GM21390 (cell line): ENCODE measurements around the gene ZNF611.
"Not testable (repeated sequence)": the region's sequence is repeated elsewhere in the genome, so short reads cannot be mapped to it uniquely, and the experiment has no call there.

Experiments
- ATAC-seq: cut with Tn5 transposase; IDR thresholded peaks from one replicate; pipeline ENCODE4 v1.9.1; 2021; ENCODE audit not compliant: unreplicated experiment

Gene ZNF611

DNA sequence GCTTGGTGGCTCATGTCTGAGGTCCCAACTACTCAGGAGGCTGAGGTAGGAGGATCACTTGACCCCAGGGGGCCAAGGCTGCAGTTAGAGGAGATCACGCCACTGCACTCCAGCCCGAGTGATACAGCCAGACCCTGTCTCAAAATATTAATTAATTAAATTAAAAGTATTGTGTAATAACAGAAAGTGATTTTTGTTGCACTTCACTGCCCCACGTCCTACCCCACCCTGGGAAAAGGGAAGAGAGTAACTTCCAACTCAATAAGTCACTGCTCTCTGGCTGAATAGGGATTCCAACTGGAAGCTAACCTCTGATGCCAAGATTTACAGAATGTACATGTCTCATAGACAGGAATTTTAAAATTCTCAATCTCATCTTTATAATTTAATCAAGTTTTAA lies 47.2 kb downstream of the ZNF611 start:
- no peak for ATAC-seq

DNA sequence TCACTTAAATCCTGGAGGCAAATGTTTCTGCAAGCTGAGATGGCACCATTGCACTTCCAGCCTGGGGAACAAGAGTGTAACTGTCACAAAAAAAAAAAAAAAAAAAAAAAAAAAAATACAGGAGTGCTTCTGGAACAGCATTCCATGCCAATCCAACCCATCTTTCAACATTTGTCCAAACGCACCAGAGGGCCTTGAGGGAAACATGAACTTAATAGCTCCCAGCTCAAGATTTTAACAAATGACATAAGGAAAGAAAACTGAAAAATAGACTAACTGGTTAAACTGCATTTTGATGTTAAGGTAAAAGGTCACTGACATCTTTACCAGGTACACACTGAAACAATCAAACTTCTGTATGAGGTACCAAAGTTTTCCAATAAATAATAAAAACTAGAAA lies 49.0 kb downstream of the ZNF611 start:
- no peak for ATAC-seq

DNA sequence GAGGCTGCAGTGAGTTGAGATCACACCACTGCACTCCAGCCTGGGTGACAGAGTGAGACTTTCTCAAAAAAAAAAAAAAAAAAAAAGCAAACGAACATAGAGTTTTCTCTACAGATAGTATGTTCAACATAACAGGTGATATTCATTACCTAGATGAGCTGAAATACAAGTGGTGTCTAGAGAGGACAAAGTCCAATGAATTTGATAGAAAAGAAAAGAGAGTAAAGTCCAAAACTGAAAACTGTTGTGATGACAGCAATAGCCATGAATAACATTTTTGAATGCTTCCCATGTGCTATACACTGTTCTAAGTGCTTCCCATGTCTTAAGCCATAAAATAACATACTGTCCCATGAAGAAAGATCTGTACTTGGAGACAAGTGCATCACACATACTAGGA lies 53.6 kb downstream of the ZNF611 start:
- ATAC-seq: not testable (repeated sequence)

DNA sequence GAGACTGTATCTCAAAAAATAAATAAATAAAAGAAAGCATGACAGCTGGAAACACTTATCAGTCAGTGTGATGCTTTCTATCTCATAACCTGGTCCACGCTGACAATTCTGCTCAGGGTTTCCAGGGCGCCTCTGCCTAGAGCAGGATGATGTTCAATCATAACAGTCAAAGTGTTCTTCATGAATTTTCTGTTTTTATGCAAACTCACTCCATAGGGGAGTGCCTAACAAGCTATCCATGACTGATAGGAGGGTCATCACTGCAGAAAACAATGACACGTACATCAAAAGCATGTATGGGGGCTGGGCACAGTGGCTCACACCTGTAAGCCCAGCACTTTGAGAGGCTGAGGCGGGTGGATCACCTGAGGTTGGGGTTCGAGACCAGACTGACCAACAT lies 55.2 kb downstream of the ZNF611 start:
- ATAC-seq: no peak

DNA sequence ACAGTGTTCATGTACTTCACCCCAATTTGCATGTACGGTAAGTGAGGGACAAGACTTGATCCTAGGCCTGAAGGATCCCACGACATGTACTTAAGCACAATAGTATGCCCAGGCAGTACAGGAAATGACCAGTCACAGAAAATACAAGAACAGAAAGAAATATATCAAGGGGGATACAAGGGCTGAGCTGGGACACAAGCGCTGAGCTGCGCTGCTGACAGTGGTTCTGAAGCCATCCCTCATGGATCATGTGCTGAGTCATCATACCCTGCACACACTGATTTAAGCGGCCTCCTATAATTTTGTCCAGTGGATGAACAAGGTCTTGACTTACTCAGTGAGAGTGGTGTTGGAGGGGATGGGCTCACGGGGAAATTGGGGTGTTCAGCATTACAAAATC lies 59.6 kb downstream of the ZNF611 start:
- not testable (repeated sequence) for ATAC-seq

DNA sequence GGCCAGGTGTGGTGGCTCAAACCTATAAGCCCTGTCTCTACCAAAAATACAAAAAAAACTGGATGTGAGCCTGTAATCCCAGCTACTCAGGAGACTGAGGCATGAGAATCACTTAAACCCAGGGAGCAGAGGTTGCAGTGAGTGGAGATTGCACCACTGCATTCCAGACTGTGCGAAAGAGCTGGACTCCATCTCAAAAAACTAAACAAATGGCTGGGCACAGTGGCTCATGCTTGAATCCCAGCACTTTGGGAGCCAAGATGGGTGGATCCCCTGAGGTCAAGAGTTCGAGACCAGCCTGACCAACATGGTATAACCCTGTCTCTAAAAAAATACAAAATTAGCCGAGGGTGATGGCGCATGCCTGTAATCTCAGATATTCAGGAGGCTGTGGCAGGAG lies 61.8 kb downstream of the ZNF611 start:
- no peak for ATAC-seq

DNA sequence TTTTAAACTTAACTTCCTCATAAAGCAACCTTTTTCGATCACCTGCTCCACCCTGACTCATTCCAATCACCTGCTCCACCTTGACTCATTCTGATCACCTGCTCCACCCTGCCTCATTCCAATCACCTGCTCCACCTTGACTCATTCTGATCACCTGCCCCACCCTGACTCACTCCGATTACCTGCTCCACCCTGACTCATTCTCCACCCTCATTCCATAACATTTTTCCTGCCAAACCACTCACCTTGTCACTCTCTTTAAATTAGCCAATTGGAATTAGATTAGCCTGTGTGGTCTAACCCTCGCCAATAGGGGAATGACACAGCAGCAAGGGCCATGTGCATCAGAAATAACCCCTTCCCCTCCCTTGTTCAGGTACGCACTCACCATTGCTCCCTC lies 64.8 kb downstream of the ZNF611 start:
- ATAC-seq: no peak

DNA sequence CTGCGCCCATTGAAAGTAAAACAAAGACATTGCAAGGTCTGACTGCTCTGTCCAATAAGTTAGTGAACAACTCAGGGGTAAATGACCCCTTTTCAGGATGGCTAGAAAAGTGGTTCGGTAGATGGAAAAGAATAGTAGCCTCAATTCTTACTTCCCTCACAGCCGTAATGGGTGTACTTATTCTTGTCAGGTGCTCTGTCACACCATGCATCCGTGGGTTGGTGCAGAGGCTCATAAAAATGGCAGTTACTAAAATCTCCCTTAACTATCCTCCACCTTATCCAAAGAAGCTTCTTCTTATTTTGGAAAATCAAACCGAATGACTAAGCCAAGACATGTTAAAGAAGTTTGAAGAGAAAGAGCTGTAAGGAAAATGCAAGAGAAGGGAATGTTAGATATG lies 65.3 kb downstream of the ZNF611 start:
- no peak for ATAC-seq

DNA sequence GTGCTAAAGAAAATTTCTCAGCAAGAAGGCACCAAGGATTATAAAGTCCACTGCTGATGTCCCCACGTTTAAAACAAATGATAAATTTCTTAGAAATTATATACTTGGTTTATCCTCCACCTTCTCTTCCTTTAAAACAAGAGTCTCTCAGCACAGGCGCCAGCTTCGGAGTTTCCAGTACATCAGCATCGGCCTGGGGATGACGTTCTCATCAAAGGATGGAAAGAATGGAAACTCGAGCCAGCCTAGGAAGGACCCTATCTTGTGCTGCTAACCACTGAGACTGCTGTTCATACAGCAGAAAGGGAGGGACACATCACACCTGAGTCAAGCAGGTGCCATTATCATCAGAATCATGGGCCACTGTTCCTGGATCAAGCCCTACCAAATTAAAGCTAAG lies 66.9 kb downstream of the ZNF611 start:
- ATAC-seq: no peak

DNA sequence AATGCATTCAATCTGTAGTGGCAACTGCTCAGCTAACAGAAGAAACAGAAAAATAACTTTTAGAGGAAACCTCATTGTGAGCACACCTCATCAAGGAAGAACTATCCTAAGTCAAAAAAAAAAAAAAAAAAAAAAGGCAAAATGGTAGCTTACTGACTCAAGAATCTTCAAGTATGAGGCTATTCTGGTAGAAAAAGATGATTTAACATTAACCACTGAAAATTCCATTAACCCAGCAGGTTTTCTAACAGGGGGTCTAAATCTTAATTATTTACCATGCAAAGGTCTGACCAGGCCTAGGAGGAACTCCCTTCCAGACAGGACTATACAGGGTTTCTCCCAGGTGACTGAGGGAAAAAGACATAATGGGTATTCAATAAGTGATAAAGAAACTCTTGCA lies 68.3 kb downstream of the ZNF611 start:
- no peak for ATAC-seq

DNA sequence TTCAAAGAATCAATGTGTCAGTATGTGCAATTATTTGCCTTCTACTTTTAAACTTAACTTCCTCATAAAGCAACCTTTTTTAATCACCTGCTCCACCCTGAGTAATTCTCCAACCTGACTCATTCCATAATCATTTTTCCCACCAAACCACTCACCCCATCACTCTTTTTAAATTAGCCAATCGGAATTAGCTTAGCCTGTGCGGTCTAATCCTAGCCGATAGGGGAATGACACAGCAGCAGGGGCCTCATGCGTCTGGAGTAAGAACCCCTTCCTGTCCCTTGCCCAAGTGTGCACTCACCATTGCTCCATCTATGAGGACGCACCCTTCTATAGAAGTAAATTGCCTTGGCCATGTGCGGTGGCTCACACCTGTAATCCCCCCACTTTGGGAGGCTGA lies 69.3 kb downstream of the ZNF611 start:
- no peak for ATAC-seq

DNA sequence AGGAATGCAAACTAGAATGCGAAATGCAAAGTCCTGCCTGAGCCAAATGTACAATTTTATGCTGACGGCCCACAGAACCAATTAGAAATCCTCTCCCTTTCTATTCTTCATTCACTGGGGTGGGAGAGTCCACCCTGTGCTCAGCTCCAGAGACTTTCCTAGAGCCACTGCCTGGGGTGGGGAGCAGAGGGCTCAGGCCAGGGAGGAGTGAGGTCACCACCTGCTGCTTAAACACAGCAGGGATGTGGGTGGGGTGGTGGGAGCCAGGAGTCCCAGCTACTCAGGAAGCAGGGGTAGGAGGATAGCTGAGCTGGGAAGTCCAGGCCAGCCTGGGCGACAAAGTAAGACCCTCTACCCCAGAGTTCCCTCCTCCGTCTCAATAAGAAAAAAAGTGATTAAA lies 69.8 kb downstream of the ZNF611 start:
- ATAC-seq: no peak

DNA sequence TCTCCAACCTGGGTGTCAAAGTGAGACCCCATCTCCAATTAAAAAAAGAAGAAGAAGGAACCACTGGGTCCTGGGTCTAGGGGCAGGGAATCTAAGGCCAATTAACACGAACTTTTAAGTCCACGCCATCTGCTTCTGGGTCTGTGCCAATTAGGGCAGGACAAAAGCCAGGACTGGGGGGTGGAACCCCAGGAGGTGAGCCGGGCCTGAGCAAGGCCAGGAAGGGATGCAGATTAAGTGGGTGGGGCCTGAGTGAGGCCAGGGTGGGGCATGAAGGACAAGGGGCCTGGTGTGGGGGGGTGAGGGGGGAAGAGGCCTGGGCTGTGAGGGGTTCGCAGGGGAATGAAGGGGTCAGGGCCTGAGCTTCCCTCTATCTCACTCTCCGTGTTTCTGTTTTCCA lies 70.4 kb downstream of the ZNF611 start:
- ATAC-seq: no peak

DNA sequence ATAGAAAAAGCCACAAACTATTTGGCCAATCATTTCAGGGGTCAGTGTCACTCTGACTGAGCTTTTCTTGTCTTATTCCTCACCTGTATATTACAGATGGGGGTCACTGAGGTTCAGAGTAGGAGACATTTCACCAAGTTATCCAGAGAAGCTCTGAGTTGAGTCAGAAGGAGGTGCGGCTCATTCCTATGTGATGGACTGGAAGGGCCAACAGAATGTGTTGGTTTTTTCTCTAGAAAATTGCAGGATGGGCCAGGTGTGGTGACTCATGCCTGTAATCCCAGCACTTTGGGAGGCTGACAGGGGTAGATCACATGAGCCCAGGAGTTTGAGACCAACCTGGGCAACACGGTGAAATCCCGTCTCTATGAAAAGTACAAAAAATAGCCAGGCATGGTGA lies 72.2 kb downstream of the ZNF611 start:
- ATAC-seq: no peak

DNA sequence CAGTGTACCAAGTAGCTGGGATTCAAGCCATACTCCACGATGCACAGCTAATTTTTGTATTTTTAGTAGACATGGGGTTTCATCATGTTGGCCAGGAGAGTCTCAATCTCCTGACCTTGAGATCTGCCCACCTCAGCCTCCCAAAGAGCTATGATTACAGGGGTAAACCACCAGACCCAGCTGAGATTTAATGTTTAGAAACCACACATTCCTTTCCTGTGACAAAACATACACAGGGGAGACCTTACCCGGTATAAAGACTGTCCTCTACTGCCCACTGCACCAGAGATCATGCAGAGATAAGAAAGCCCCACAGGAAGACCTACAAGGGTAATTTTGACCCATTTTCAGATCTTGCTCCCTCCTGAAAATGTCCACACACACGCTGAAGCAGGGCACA lies 73.9 kb downstream of the ZNF611 start:
- no peak for ATAC-seq

DNA sequence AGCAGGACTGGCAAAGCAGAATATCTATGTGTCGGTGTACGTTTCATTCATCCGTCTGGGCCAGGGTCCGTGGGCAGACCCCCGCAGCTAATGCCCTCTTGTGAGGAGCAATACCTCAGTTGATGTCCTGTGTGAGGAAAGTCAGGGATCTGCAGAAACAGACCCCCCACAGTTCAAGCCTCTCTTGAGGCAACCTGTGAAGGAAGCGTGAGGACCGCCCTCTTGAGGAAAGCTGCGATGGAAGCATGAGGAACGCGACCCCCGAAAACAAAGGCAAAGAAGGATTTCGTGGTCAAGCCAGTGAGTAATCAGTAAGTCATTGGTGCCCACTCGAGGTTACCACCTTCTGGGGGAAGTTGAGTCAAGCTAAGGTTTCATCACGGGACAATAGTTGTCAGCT lies 75.8 kb downstream of the ZNF611 start:
- no peak for ATAC-seq

DNA sequence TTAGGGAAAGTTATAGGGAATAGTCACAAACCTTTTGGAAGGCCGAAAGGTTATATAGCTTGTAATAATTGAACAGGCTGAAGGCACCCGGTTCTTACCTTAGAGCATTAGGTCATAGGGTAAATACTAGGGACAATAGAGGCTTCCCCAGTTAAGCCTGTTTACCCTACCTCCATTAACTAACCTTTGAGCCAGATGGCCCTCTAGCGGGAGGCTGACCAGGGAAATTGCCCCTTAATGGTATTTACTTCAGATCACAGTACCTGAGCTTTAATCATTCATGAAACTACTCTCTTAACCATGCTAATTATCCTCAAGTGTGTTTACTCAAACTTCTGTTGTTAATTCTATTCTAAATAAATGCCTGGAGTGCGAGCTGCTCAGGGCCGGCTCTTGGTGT lies 76.2 kb downstream of the ZNF611 start:
- ATAC-seq: no peak

DNA sequence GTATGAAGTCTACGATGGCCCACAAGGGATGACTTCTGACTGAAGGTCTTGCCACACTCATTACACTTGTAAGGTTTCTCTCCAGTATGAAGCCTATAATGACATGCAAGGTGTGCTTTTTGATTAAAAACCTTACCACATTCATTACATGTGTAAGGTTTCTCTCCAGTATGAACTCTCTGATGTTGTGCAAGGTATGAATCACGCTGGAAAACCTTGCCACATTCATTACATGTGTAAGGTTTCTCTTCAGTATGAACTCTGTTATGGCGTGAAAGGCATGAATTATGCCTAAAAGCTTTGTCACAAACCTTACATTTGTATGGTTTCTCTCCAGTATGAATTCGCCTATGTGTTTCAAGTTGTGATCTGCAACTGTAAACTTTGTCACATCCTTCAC lies 81.7 kb downstream of the ZNF611 start:
- no peak for ATAC-seq
